GM18951 (cell line): ENCODE results near the gene CAPN9.

Experiments
- POLR2A ChIP-seq: IDR thresholded peaks from 4 replicates; pipeline ENCODE4 v1.6.1; 2011; ENCODE audit warnings: mild to moderate bottlenecking; ENCODE audit not compliant: insufficient read length, insufficient read depth; ENCODE audit errors: extremely low read depth
- in situ Hi-C: fragments of 300-500 bp; cut with MboI; formaldehyde crosslinking; loops from one replicate; pipeline ENCODE4 v1.12.0; 2022; ENCODE audit warnings: low sequenced_read_pairs, mixed read lengths, inconsistent platforms; ENCODE audit not compliant: unreplicated experiment

Gene CAPN9

GRCh38 chr1:230749150-230749549, 2.0 kb downstream of the CAPN9 start:
- in situ Hi-C loops: no loop called here
- TF ChIP-seq POLR2A: no peak

- no peak for TF ChIP-seq POLR2A
- in situ Hi-C loops: no loop called here
These were observed 2.4 kb downstream of the CAPN9 start for GRCh38 chr1:230749635-230750034.

- no peak for TF ChIP-seq POLR2A
- in situ Hi-C loops: no loop called here
These were observed 3.4 kb downstream of the CAPN9 start for GRCh38 chr1:230750576-230750975.

- TF ChIP-seq POLR2A: no peak
- in situ Hi-C loops: no loop called here
These were observed 3.9 kb downstream of the CAPN9 start for GRCh38 chr1:230750986-230751625.

GRCh38 chr1:230752407-230752806, 5.2 kb downstream of the CAPN9 start:
- in situ Hi-C loops: no loop called here
- TF ChIP-seq POLR2A: no peak

GRCh38 chr1:230753191-230753585, 6.0 kb downstream of the CAPN9 start:
- in situ Hi-C loops: no loop called here
- TF ChIP-seq POLR2A: no peak

- TF ChIP-seq POLR2A: no peak
- in situ Hi-C loops: no loop called here
These were observed 6.5 kb downstream of the CAPN9 start for GRCh38 chr1:230753586-230754251.

- TF ChIP-seq POLR2A: no peak
- in situ Hi-C loops: no loop called here
These were observed 7.6 kb downstream of the CAPN9 start for GRCh38 chr1:230754796-230755195.

GRCh38 chr1:230757856-230758708, 10.9 kb downstream of the CAPN9 start:
- in situ Hi-C loops: no loop called here
- no peak for TF ChIP-seq POLR2A

GRCh38 chr1:230758709-230759368, 11.7 kb downstream of the CAPN9 start:
- in situ Hi-C loops: no loop called here
- no peak for TF ChIP-seq POLR2A

- no peak for TF ChIP-seq POLR2A
- in situ Hi-C loops: no loop called here
These were observed 12.3 kb downstream of the CAPN9 start for GRCh38 chr1:230759369-230760065.

- in situ Hi-C loops: no loop called here
- TF ChIP-seq POLR2A: no peak
These were observed 13.2 kb downstream of the CAPN9 start for GRCh38 chr1:230760360-230760827.
